Measurements from ENCODE around the gene PAPPA2. TPM values are rescaled to one million over a fixed set of nuclear protein-coding genes. Genes with fewer than 3 reads are reported as not detected.

The PAPPA2 gene
- total and polyA plus RNA-seq, 7 experiments from 2014 or later: 0.07 to 0.29 (median 0.21) TPM; not detected in 4

GRCh38 chr1:176717066-176717750 is 254.2 kb downstream of the PAPPA2 start:
- Histone ChIP-seq H3K27me3 (ENCODE audit: control insufficient read depth in 2 of 2, insufficient read depth in 2 of 2, low read length in 2 of 2) (no peaks in the 10 kb centered on the region), H3K4me1 (ENCODE audit: control insufficient read depth in 2 of 2, insufficient read depth in 2 of 2, low read length in 2 of 2) (no peaks in the 10 kb centered on the region), H3K4me3 (ENCODE audit: low read length) (no peak overlapping the region), H3K27ac (ENCODE audit: low read depth, low read length) (no peak overlapping the region), H3K9me3 (ENCODE audit: control insufficient read depth in 2 of 3, low read length in 3 of 3) (no peaks in the 10 kb centered on the region), H3K36me3 (ENCODE audit: control insufficient read depth in 2 of 3, insufficient read depth in 3 of 3, low read length in 3 of 3) (no peaks in the 10 kb centered on the region)
- Mint-ChIP-seq H3K4me3 (no peak overlapping the region), H3K27ac (no peak overlapping the region), H3K4me1 (no peaks in the 10 kb centered on the region), H3K27me3 (no peaks in the 10 kb centered on the region), H3K36me3 (no peaks in the 10 kb centered on the region), H3K9me3 (peaks cover 0 to 15% (median 0%) of the 10 kb centered on the region in 11 donors)
- POLR2A ChIA-PET: no interaction called here
- DNase-seq (no peak), ATAC-seq (no peak)
- intact Hi-C loops (cut with micrococcal nuclease): no loop called here
- CTCF ChIA-PET: no interaction called here

- intact Hi-C loops (cut with micrococcal nuclease): no loop called here
- no peaks in the 10 kb centered on the region for H3K4me1 ChIP-seq (ENCODE audit: control insufficient read depth in 2 of 2, insufficient read depth in 2 of 2, low read length in 2 of 2)
- no peaks in the 10 kb centered on the region for H3K27me3 ChIP-seq (ENCODE audit: control insufficient read depth in 2 of 2, insufficient read depth in 2 of 2, low read length in 2 of 2)
- ChIA-PET POLR2A (no interaction called here), CTCF (no interaction called here)
- no peak overlapping the region for H3K4me3 ChIP-seq (ENCODE audit: low read length)
- H3K9me3 ChIP-seq (ENCODE audit: control insufficient read depth in 2 of 3, low read length in 3 of 3): no peaks in the 10 kb centered on the region
- no peaks in the 10 kb centered on the region for H3K36me3 Mint-ChIP-seq
- DNase-seq: no peak
- H3K9me3 Mint-ChIP-seq: peaks cover 0 to 14% (median 0%) of the 10 kb centered on the region in 11 donors
- no peak overlapping the region for H3K27ac Mint-ChIP-seq
- ATAC-seq: no peak
- H3K27ac ChIP-seq (ENCODE audit: low read depth, low read length): no peak overlapping the region
- no peaks in the 10 kb centered on the region for H3K36me3 ChIP-seq (ENCODE audit: control insufficient read depth in 2 of 3, insufficient read depth in 3 of 3, low read length in 3 of 3)
- H3K4me3 Mint-ChIP-seq: no peak overlapping the region
- H3K27me3 Mint-ChIP-seq: no peaks in the 10 kb centered on the region
- H3K4me1 Mint-ChIP-seq: no peaks in the 10 kb centered on the region
Observed at GRCh38 chr1:176719447-176719846, 256.5 kb downstream of the PAPPA2 start.

- peaks cover 0 to 14% (median 0%) of the 10 kb centered on the region in 11 donors for H3K9me3 Mint-ChIP-seq
- intact Hi-C loops (cut with micrococcal nuclease): no loop called here
- DNase-seq (no peak), ATAC-seq (no peak)
- no peak overlapping the region for H3K4me3 ChIP-seq (ENCODE audit: low read length)
- no peaks in the 10 kb centered on the region for H3K4me1 ChIP-seq (ENCODE audit: control insufficient read depth in 2 of 2, insufficient read depth in 2 of 2, low read length in 2 of 2)
- POLR2A ChIA-PET: no interaction called here
- CTCF ChIA-PET: no interaction called here
- no peaks in the 10 kb centered on the region for H3K9me3 ChIP-seq (ENCODE audit: control insufficient read depth in 2 of 3, low read length in 3 of 3)
- H3K27ac Mint-ChIP-seq: no peak overlapping the region
- no peak overlapping the region for H3K4me3 Mint-ChIP-seq
- H3K4me1 Mint-ChIP-seq: no peaks in the 10 kb centered on the region
- no peak overlapping the region for H3K27ac ChIP-seq (ENCODE audit: low read depth, low read length)
- H3K36me3 Mint-ChIP-seq: no peaks in the 10 kb centered on the region
- H3K27me3 Mint-ChIP-seq: no peaks in the 10 kb centered on the region
- H3K36me3 ChIP-seq (ENCODE audit: control insufficient read depth in 2 of 3, insufficient read depth in 3 of 3, low read length in 3 of 3): no peaks in the 10 kb centered on the region
- H3K27me3 ChIP-seq (ENCODE audit: control insufficient read depth in 2 of 2, insufficient read depth in 2 of 2, low read length in 2 of 2): no peaks in the 10 kb centered on the region
Observed at GRCh38 chr1:176720838-176721237, 257.9 kb downstream of the PAPPA2 start.

- Histone ChIP-seq H3K9me3 (ENCODE audit: control insufficient read depth in 2 of 3, low read length in 3 of 3) (no peaks in the 10 kb centered on the region), H3K27ac (ENCODE audit: low read depth, low read length) (no peak overlapping the region), H3K27me3 (ENCODE audit: control insufficient read depth in 2 of 2, insufficient read depth in 2 of 2, low read length in 2 of 2) (no peaks in the 10 kb centered on the region), H3K4me3 (ENCODE audit: low read length) (no peak overlapping the region), H3K36me3 (ENCODE audit: control insufficient read depth in 2 of 3, insufficient read depth in 3 of 3, low read length in 3 of 3) (no peaks in the 10 kb centered on the region), H3K4me1 (ENCODE audit: control insufficient read depth in 2 of 2, insufficient read depth in 2 of 2, low read length in 2 of 2) (no peaks in the 10 kb centered on the region)
- ATAC-seq (no peak), DNase-seq (no peak)
- CTCF ChIA-PET: interaction anchor here (0.6 kb wide), 1 partner anchor 20 kb away, joined by 4 read pairs; no protein-coding TSS in a partner anchor
- Mint-ChIP-seq H3K4me3 (no peak overlapping the region), H3K36me3 (no peaks in the 10 kb centered on the region), H3K4me1 (no peaks in the 10 kb centered on the region), H3K9me3 (peaks cover 0 to 4% (median 0%) of the 10 kb centered on the region in 11 donors), H3K27me3 (peaks cover 0 to 5% (median 0%) of the 10 kb centered on the region in 5 donors), H3K27ac (no peak overlapping the region)
- intact Hi-C loops (cut with micrococcal nuclease): no loop called here
- POLR2A ChIA-PET: no interaction called here
Observed at GRCh38 chr1:176733661-176734060, 270.7 kb downstream of the PAPPA2 start.

- CTCF ChIA-PET: no interaction called here
- ATAC-seq: no peak
Observed at GRCh38 chr1:176735201-176735600, 272.2 kb downstream of the PAPPA2 start.

GRCh38 chr1:176736015-176736414 is 273.0 kb downstream of the PAPPA2 start:
- Mint-ChIP-seq H3K4me1 (no peaks in the 10 kb centered on the region), H3K9me3 (peaks cover 0 to 2% (median 0%) of the 10 kb centered on the region in 11 donors), H3K4me3 (no peak overlapping the region), H3K27me3 (peaks cover 0 to 5% (median 0%) of the 10 kb centered on the region in 5 donors), H3K36me3 (no peaks in the 10 kb centered on the region), H3K27ac (no peak overlapping the region)
- ATAC-seq: no peak
- DNase-seq: no peak
- H3K36me3 ChIP-seq (ENCODE audit: control insufficient read depth in 2 of 3, insufficient read depth in 3 of 3, low read length in 3 of 3): no peaks in the 10 kb centered on the region
- H3K4me3 ChIP-seq (ENCODE audit: low read length): no peak overlapping the region
- H3K27ac ChIP-seq (ENCODE audit: low read depth, low read length): no peak overlapping the region
- ChIA-PET CTCF (no interaction called here), POLR2A (no interaction called here)
- H3K9me3 ChIP-seq (ENCODE audit: control insufficient read depth in 2 of 3, low read length in 3 of 3): no peaks in the 10 kb centered on the region
- H3K27me3 ChIP-seq (ENCODE audit: control insufficient read depth in 2 of 2, insufficient read depth in 2 of 2, low read length in 2 of 2): no peaks in the 10 kb centered on the region
- H3K4me1 ChIP-seq (ENCODE audit: control insufficient read depth in 2 of 2, insufficient read depth in 2 of 2, low read length in 2 of 2): no peaks in the 10 kb centered on the region
- intact Hi-C loops (cut with micrococcal nuclease): no loop called here

More at GRCh38 chr1:176735201-176735600, 272.2 kb downstream of the PAPPA2 start:
- POLR2A ChIA-PET: no interaction called here
- DNase-seq: no peak
- no peaks in the 10 kb centered on the region for H3K9me3 ChIP-seq (ENCODE audit: control insufficient read depth in 2 of 3, low read length in 3 of 3)
- H3K27ac Mint-ChIP-seq: no peak overlapping the region
- H3K4me1 ChIP-seq (ENCODE audit: control insufficient read depth in 2 of 2, insufficient read depth in 2 of 2, low read length in 2 of 2): no peaks in the 10 kb centered on the region
- no peak overlapping the region for H3K4me3 ChIP-seq (ENCODE audit: low read length)
- no peaks in the 10 kb centered on the region for H3K27me3 ChIP-seq (ENCODE audit: control insufficient read depth in 2 of 2, insufficient read depth in 2 of 2, low read length in 2 of 2)
- peaks cover 0 to 4% (median 0%) of the 10 kb centered on the region in 11 donors for H3K9me3 Mint-ChIP-seq
- H3K36me3 ChIP-seq (ENCODE audit: control insufficient read depth in 2 of 3, insufficient read depth in 3 of 3, low read length in 3 of 3): no peaks in the 10 kb centered on the region
- peaks cover 0 to 5% (median 0%) of the 10 kb centered on the region in 5 donors for H3K27me3 Mint-ChIP-seq
- intact Hi-C loops (cut with micrococcal nuclease): no loop called here
- no peak overlapping the region for H3K4me3 Mint-ChIP-seq
- H3K36me3 Mint-ChIP-seq: no peaks in the 10 kb centered on the region
- H3K27ac ChIP-seq (ENCODE audit: low read depth, low read length): no peak overlapping the region
- no peaks in the 10 kb centered on the region for H3K4me1 Mint-ChIP-seq

GRCh38 chr1:176741181-176741580 is 278.2 kb downstream of the PAPPA2 start:
- Mint-ChIP-seq H3K27ac (no peak overlapping the region), H3K27me3 (peaks cover 0 to 5% (median 0%) of the 10 kb centered on the region in 5 donors), H3K9me3 (peaks cover 0 to 12% (median 0%) of the 10 kb centered on the region in 11 donors), H3K36me3 (peaks cover 0 to 3% (median 0%) of the 10 kb centered on the region in 5 donors), H3K4me3 (no peak overlapping the region), H3K4me1 (no peaks in the 10 kb centered on the region)
- ATAC-seq: no peak
- intact Hi-C loops (cut with micrococcal nuclease): no loop called here
- H3K4me1 ChIP-seq (ENCODE audit: control insufficient read depth in 2 of 2, insufficient read depth in 2 of 2, low read length in 2 of 2): no peaks in the 10 kb centered on the region
- ChIA-PET CTCF (no interaction called here), POLR2A (no interaction called here)
- H3K4me3 ChIP-seq (ENCODE audit: low read length): no peak overlapping the region
- no peaks in the 10 kb centered on the region for H3K27me3 ChIP-seq (ENCODE audit: control insufficient read depth in 2 of 2, insufficient read depth in 2 of 2, low read length in 2 of 2)
- DNase-seq: no peak
- H3K36me3 ChIP-seq (ENCODE audit: control insufficient read depth in 2 of 3, insufficient read depth in 3 of 3, low read length in 3 of 3): no peaks in the 10 kb centered on the region
- H3K27ac ChIP-seq (ENCODE audit: low read depth, low read length): no peak overlapping the region
- no peaks in the 10 kb centered on the region for H3K9me3 ChIP-seq (ENCODE audit: control insufficient read depth in 2 of 3, low read length in 3 of 3)
